GM18870 (cell line): Measurements from ENCODE around the gene TRAPPC5.

Experiments
- ATAC-seq: cut with Tn5 transposase; IDR thresholded peaks from one replicate; pipeline ENCODE4 v1.9.1; 2021; ENCODE audit warnings: moderate library complexity; ENCODE audit not compliant: unreplicated experiment

Gene TRAPPC5

GRCh38 chr19:7674010-7675005, 6.3 kb upstream of the TRAPPC5 start:
- ATAC-seq, result no peak

DNA sequence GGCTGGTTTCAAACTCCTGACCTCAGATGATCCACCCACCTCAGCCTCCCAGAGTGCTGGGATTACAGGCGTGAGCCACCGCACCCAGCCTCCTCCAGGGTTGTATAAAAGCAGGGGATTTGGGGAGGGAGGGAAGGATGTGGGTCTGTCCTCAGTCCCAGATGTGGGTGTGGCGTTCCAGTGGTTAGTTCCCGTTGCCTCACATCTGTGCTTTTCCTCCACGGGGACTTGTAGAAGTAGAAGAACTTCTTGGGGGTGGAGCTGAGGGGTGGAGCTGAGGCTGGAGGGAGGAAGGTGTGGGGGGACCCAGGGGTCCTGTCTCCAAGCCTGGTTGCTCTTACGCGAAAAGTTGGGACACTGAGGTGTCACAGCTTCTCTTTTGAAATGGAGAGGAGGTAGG, 4.3 kb upstream of the TRAPPC5 start:
- no peak for ATAC-seq

DNA sequence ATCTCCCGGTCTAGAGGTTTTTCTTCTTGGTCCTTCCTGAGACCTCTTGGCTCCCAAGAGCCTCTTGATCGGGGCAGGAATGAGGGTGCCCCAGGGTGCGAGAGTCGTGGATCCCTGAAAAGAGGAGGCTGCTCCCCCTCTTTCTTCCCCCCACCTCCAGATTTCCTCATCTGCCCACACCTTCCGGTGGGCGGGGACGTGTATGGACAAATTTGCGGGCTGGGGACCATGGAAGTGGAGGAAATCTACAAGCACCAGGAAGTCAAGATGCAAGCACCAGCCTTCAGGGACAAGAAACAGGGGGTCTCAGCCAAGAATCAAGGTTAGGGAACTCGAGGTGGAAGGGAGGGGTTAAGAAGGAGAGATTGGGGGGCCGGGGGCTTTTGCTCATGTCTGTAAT, 3.8 kb upstream of the TRAPPC5 start, which contains the start of gene MCEMP1:
MCEMP1 (plus strand) TSS at position 237 of the 400 bp plus-strand sequence; CDS start at position 268, 31 bp downstream.
- no peak for ATAC-seq

GRCh38 chr19:7677669-7678311, 2.8 kb upstream of the TRAPPC5 start:
- ATAC-seq, result no peak

GRCh38 chr19:7678971-7679751, 1.5 kb upstream of the TRAPPC5 start:
- ATAC-seq, result no peak

GRCh38 chr19:7679771-7680605, 645 bp upstream of the TRAPPC5 start:
- ATAC-seq, result no peak

- ATAC-seq, result no peak
Observed at GRCh38 chr19:7681340-7682174, 924 bp downstream of the TRAPPC5 start.

DNA sequence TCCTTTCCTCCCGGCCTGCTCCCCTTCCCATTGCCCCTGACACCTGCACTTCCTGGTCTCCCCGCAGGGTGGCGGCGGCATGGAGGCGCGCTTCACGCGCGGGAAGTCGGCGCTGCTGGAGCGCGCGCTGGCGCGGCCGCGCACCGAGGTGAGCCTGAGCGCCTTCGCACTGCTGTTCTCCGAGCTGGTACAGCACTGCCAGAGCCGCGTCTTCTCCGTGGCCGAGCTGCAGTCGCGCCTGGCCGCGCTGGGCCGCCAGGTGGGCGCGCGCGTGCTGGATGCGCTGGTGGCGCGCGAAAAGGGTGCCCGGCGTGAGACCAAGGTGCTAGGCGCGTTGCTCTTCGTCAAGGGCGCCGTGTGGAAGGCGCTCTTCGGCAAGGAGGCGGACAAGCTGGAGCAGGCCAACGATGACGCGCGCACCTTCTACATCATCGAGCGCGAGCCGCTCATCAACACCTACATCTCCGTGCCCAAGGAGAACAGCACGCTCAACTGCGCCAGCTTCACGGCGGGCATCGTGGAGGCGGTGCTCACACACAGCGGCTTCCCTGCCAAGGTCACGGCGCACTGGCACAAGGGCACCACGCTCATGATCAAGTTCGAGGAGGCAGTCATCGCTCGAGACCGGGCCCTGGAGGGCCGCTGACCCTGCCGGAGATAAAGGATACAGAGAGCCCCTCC, 1.7 kb downstream of the TRAPPC5 start:
- ATAC-seq, result no peak

GRCh38 chr19:7685546-7686445, 5.2 kb downstream of the TRAPPC5 start:
- no peak for ATAC-seq

GRCh38 chr19:7687177-7687576, 6.5 kb downstream of the TRAPPC5 start:
- ATAC-seq, result no peak

- no peak for ATAC-seq
Observed at GRCh38 chr19:7689165-7689564, 8.5 kb downstream of the TRAPPC5 start.

GRCh38 chr19:7690779-7691258, 10.2 kb downstream of the TRAPPC5 start:
- ATAC-seq, result no peak

- ATAC-seq, result no peak
Observed at GRCh38 chr19:7691497-7691896, 10.9 kb downstream of the TRAPPC5 start.

GRCh38 chr19:7692417-7693088, 11.9 kb downstream of the TRAPPC5 start:
- no peak for ATAC-seq

DNA sequence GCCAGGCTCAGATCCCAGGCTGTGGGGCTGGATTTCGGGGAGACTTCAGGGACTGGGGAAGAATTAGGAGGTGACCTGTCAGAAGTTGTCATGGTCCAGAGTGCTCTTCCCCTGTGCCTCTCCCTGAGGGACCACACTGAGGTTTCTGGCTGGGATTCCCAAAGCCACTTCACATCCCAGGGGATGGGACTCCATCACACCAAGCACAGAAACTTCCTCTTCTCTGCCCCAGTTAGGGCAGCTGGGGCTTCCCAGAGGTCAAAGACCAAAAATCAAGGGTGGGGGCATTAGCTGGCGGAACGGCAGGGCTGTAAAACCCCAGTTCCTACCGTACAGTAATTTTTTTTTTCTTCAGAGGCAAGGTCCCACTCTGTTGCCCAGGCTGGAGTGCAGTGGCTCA, 13.9 kb downstream of the TRAPPC5 start:
- ATAC-seq, result no peak

DNA sequence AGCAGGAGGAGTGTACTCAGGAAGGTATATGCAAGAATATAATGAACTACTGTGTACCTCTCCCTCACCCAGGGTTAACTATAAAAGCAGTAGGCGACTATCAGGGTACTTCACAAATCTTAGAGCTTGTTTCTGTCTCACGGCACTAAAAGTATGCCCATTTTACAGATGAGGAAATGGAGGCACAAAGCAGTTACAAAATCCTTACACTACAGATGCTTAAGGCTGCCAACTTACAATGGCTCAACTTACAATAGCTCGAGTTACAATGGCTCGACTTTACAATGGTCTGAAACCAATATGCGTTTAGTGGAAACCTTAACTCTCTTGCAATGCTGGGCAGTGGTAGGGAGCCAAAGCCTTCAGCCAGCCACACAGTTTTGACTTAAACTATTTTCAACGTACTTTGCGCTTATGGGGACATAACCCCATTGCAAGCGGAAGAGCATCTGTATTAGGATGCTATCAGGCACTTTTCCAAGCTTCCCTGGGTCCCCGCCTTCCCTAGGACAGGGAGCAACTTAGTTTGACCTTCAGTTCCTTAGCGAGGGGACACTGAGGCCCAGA, 17.2 kb downstream of the TRAPPC5 start:
- no peak for ATAC-seq

- ATAC-seq, result no peak
Observed at GRCh38 chr19:7698583-7698982, 17.9 kb downstream of the TRAPPC5 start.
